Ovary (tissue), 3 donors: ENCODE results near the gene BRSK2.

Source experiments
- EP300 ChIP-seq: sonication (generic); formaldehyde crosslinking; IDR thresholded peaks from one replicate; pipeline ENCODE4 v1.6.1; 2017; ENCODE audit warnings: antibody characterized with exemption
- POLR2A ChIP-seq: fragments of 450-650 bp; IDR thresholded peaks from one replicate; pipeline ENCODE4 v1.6.1; 2017; ENCODE audit warnings: antibody characterized with exemption, mild to moderate bottlenecking, moderate library complexity
- TF ChIP-seq, protein P1 (sequence below), 3 donors: fragments of 450-650 bp in 2 of 3; fragments of 200-600 bp in 1 of 3; IDR thresholded peaks; one replicate each; pipeline versions ENCODE4 v1.5.1 to v1.8.0; 2016 to 2022; ENCODE audit warnings: antibody characterized with exemption in 3 of 3, mild to moderate bottlenecking in 1 of 3
- donor health status: DM: no; HTN: no; CAD: no.

DNA sequence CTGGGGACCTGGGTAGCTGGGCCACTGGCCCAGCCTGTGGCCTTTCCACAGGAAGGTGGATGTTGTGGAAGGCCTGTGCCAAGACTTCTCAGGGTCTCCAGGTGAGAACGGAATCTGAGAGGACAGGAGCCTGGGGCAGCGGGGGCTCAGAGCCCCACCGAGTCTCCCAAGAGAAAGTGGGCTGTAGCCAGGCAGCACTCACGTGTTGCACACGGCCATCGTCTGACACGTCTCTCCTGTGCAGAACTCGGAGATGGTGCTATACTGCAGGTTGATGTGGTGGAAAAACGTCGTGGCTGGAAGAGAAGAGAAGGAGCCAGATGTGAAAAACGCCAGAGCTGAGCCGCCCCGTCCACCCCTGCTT, 90.4 kb downstream of the BRSK2 start:
- TF ChIP-seq, protein P1, sequence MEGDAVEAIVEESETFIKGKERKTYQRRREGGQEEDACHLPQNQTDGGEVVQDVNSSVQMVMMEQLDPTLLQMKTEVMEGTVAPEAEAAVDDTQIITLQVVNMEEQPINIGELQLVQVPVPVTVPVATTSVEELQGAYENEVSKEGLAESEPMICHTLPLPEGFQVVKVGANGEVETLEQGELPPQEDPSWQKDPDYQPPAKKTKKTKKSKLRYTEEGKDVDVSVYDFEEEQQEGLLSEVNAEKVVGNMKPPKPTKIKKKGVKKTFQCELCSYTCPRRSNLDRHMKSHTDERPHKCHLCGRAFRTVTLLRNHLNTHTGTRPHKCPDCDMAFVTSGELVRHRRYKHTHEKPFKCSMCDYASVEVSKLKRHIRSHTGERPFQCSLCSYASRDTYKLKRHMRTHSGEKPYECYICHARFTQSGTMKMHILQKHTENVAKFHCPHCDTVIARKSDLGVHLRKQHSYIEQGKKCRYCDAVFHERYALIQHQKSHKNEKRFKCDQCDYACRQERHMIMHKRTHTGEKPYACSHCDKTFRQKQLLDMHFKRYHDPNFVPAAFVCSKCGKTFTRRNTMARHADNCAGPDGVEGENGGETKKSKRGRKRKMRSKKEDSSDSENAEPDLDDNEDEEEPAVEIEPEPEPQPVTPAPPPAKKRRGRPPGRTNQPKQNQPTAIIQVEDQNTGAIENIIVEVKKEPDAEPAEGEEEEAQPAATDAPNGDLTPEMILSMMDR (IDR thresholded peaks at IDR 0.05), result no peak
- no peak for TF ChIP-seq POLR2A
- TF ChIP-seq EP300, result no peak
